ENCODE data around the gene SCN4A.
"Not testable (repeated sequence)": the region's sequence is repeated elsewhere in the genome, so short reads cannot be mapped to it uniquely, and the experiment has no call there.

DNA sequence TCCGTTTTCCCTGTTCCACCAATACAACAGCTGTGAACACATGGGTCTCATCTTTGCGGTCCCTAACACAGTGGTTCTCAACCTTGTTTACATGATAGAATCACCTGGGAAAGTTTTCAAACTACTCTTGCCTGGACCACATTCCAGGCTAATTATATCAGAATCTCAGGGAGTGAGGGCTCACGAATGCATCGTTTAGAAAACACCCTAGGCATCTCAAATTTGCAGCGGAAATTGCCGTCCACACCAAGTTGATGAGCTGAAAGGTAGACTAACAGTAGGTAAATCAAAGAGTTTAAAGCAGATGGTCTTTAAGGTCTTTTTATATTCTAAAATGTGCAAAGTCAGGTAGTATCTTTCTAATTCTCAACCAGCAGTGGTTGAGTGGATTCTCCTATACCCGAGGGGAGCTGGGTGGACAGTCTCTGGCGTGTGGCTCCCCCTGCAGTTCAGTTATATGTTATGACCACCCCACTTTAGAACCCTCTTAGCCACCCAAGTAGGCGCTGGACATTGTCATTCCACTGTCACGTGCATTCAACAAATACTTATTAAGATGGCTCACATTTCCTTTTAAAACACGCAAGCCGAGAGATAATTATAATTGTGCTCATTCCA lies 65.4 kb downstream of the SCN4A start:
- TF ChIP-seq, protein P1, sequence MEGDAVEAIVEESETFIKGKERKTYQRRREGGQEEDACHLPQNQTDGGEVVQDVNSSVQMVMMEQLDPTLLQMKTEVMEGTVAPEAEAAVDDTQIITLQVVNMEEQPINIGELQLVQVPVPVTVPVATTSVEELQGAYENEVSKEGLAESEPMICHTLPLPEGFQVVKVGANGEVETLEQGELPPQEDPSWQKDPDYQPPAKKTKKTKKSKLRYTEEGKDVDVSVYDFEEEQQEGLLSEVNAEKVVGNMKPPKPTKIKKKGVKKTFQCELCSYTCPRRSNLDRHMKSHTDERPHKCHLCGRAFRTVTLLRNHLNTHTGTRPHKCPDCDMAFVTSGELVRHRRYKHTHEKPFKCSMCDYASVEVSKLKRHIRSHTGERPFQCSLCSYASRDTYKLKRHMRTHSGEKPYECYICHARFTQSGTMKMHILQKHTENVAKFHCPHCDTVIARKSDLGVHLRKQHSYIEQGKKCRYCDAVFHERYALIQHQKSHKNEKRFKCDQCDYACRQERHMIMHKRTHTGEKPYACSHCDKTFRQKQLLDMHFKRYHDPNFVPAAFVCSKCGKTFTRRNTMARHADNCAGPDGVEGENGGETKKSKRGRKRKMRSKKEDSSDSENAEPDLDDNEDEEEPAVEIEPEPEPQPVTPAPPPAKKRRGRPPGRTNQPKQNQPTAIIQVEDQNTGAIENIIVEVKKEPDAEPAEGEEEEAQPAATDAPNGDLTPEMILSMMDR (IDR thresholded peaks at IDR 0.05; ENCODE audit: borderline replicate concordance, extremely low read depth, low read length, poor library complexity, severe bottlenecking): peak; percentile 23
- TF ChIP-seq EZH2 (IDR thresholded peaks at IDR 0.05; ENCODE audit: borderline replicate concordance, low read depth, low read length, severe bottlenecking): not testable (repeated sequence)

Measured in DND-41 (cell line).